WTC11 (cell line): ENCODE measurements around the gene CAPN12.

Experiments used
- FOXJ3 ChIP-seq: sonication (generic); formaldehyde crosslinking; IDR thresholded peaks from 2 replicates; pipeline ENCODE4 v1.9.0; 2021; ENCODE audit warnings: missing genetic modification reagents, mild to moderate bottlenecking, borderline replicate concordance
- MAX ChIP-seq: sonication (generic); formaldehyde crosslinking; IDR thresholded peaks from 2 replicates; pipeline ENCODE4 v1.8.0; 2022; ENCODE audit warnings: mild to moderate bottlenecking, missing genetic modification reagents
- NFYB ChIP-seq: sonication (generic); formaldehyde crosslinking; conservative IDR thresholded peaks from 2 replicates; pipeline ENCODE4 v1.8.0; 2022; ENCODE audit warnings: low read depth, missing genetic modification reagents
- NR1H2 ChIP-seq: sonication (generic); formaldehyde crosslinking; IDR thresholded peaks from 2 replicates; pipeline ENCODE4 v1.9.0; 2021; ENCODE audit warnings: mild to moderate bottlenecking, moderate library complexity, missing genetic modification reagents
- NR3C1 ChIP-seq: sonication (generic); formaldehyde crosslinking; conservative IDR thresholded peaks from 2 replicates; pipeline ENCODE4 v1.8.1; 2023; ENCODE audit warnings: low read depth, mild to moderate bottlenecking, missing genetic modification reagents
- USF2 ChIP-seq: sonication (generic); formaldehyde crosslinking; IDR thresholded peaks from 2 replicates; pipeline ENCODE4 v1.8.1; 2023; ENCODE audit warnings: mild to moderate bottlenecking, missing genetic modification reagents, moderate library complexity
- ZNF317 ChIP-seq: sonication (generic); formaldehyde crosslinking; IDR thresholded peaks from 2 replicates; pipeline ENCODE4 v1.8.1; 2023; ENCODE audit warnings: low read depth, mild to moderate bottlenecking, moderate library complexity, missing genetic modification reagents, borderline replicate concordance

GRCh38 chr19:38710416-38710702 lies 33.9 kb downstream of the CAPN12 start:
- TF ChIP-seq NR3C1 (CRISPR knock-in tag), result no peak
- TF ChIP-seq MAX, result no peak
- no peak for TF ChIP-seq NR1H2 (CRISPR knock-in tag)
- TF ChIP-seq NFYB (CRISPR knock-in tag), result no peak
- TF ChIP-seq ZNF317, result no peak
- no peak for TF ChIP-seq USF2 (CRISPR knock-in tag)
- TF ChIP-seq FOXJ3, result no peak
